ENCODE data around the gene NHERF2.

The NHERF2 gene

DNA sequence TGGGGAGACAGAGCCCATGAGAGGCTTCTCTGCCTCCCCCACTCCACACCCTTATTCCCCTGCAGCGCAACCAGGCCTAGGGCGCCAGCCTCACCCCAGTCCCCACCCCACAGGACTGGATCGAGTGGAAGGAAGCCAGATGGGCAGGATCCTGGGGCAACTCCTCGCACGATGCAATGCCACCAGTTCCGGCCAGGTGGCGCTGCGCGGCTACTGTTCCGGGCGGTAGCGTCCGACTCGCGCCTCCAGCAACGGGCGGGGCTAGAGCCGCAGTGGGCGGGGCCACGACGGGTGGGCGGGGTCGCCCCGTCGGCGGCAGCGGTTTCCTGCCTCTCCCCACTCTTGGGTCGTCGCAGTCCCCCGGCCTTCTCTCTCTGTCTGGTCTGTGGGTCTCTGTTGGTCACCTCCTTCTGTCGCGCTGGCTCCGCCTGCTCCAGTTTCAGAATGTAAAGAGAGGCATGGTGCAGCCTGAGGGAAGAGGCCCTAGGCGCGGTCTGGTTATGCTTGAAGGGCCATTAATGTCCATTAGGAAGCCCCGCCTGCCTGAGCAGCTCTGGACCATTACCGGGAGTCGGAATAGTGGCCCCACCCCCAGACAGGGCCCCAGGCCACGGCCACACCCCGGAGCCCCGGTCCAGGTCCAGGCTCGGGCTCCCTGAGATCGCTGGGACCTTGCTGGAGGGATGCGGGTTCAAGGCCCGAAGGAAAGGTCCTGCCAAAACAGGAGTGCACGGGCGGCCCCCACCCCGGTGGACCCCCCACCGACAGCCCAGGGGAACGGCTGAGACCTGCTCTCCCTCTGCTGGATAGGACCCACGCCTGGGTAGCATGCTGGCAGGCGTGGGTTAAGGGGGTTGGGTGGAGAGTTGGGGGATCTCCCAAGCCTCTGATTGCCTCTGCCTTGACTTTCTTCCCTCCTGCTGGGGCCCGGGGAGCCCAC is 3.3 kb upstream of the NHERF2 start:
- TF ChIP-seq GATA3 (IDR thresholded peaks at IDR 0.05; ENCODE audit: low read depth, low read length) (no peak), GATA2 (IDR thresholded peaks at IDR 0.05; ENCODE audit: low read depth, low read length) (no peak)

DNA sequence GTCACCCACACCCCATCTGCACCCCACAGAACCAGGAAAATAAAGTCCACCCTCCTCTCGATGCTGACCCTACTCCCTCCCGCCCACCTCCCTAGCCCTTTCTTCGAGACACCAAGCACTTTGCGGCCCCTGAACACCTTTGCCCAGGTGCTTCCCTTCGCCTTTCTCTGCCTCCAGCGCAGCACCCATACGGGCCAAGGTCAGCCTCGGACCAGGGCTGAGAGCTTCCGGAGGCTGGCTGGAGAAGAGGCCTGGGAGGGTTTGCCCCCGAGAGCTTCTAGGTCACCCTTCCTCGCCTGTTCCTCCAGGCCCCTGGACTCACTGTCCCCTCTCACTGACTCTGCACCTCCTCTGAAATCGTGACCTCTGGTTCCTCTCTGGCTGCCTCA is 2.7 kb upstream of the NHERF2 start:
- no peak for TF ChIP-seq GATA2 (IDR thresholded peaks at IDR 0.05; ENCODE audit: low read depth, low read length)
- TF ChIP-seq GATA3 (IDR thresholded peaks at IDR 0.05; ENCODE audit: low read depth, low read length) = no peak

DNA sequence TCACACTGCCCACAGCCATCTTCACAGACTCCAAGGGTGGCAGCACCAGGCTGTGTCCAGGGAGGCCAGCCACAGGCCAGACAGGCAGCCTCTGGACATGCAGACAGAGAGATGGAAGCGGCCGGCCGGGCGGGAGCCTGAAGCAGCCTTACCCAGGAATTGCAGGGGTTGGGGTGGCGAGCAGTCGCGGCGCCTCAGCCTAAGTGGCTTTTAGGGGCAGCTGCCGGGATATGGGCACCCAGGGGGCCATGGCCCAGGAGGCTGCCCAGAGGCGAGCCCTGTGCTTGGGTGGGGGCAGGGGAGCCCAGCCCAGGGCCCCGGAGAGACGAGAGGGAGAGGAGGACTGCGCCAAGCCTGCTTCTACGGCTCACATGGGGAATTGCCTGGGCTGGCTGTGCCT is 1.5 kb upstream of the NHERF2 start:
- TF ChIP-seq GATA2 (IDR thresholded peaks at IDR 0.05; ENCODE audit: low read depth, low read length) = no peak
- no peak for TF ChIP-seq GATA3 (IDR thresholded peaks at IDR 0.05; ENCODE audit: low read depth, low read length)

DNA sequence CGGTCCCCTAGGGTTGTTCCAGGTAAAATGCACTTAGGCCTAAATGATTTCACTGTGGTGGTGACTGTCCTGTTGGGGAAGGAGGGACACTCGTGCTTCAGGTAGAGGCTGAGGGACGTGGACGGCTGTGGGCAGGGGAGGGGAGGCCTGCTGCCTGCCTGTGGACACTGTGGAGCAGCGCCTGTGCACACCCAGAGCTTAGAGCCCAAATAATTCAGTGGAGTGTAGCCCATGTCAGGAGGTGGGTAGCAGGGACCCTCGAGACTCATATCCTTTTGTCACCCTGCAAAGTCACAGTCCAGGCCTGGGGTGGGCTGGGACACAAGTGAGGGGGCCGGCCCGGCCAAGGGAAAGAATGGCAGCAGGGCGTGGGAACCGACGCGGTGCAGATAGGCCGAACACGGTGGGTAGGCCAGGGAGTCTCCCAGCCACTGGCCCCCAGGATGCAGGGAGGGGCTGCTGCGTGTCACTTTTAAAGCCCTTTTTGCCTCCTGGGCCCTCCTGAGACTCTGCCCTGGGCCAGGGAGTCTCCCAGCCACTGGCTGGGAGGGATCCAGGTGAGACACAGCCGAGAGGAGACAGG is 733 bp upstream of the NHERF2 start:
- TF ChIP-seq GATA3 (IDR thresholded peaks at IDR 0.05; ENCODE audit: low read depth, low read length) (no peak), GATA2 (IDR thresholded peaks at IDR 0.05; ENCODE audit: low read depth, low read length) (no peak)

DNA sequence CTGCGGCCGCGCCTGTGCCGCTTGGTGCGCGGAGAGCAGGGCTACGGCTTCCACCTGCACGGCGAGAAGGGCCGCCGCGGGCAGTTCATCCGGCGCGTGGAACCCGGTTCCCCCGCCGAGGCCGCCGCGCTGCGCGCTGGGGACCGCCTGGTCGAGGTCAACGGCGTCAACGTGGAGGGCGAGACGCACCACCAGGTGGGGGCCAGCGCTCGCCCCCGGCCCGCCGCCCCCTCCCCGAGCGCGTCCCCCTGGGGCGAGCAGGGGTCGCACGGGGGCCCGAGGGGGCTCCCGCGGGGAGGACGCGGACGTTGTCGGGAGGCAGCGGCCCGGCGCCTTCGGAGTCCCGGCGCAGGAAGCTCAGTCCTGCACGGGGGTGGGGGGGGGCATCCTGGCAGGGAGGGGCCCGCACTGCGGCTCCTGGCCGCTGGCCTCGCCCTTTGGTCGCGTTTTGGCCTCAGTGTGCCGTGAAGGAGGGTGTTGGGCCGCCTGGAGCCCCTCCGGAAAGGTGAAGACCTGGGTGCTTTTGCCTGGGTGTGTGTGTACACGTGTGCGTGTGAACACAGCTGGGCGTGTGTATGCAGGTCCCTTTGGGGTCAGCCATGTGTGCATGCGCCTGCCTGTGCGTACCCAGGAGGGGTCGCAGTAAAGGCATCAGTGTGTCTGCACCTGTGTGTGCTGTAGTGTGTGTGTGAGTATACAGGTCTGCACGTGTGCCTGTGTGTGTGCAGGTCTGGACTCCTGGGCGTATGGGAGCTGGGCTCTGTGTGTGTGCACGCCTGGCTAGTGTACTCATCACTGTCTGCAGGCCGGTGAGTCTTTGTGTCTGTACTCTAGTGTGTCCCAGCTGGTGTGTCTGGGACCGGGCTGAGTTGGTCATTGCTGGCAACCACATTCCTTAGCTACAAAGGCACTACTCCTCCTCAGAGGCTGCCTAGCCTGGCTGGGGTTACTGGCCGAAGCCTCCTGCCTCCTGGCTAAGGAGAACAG is 615 bp downstream of the NHERF2 start:
- TF ChIP-seq GATA2 (IDR thresholded peaks at IDR 0.05; ENCODE audit: low read depth, low read length) = no peak

DNA sequence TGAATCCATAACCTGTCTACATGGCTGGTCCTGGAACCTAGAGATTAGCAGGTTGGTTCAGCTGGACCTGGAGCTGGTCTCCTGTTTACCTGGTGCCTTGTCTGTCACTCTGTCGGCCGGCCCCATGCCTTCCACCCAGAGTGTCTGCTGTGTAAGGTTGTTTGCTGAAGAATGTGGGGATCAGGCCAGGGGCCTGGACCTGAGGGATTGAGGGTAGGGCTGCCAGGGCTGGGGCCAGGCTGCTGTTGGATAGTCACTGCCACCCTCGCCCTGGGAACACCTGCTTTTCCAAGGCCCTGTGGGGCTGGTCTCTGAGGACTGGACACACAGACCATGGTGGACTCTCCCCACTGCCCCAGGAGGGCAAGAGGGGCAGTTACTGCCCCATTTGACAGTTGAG is 1.4 kb downstream of the NHERF2 start:
- no peak for TF ChIP-seq GATA2 (IDR thresholded peaks at IDR 0.05; ENCODE audit: low read depth, low read length)
- no peak for TF ChIP-seq GATA3 (IDR thresholded peaks at IDR 0.05; ENCODE audit: low read depth, low read length)

DNA sequence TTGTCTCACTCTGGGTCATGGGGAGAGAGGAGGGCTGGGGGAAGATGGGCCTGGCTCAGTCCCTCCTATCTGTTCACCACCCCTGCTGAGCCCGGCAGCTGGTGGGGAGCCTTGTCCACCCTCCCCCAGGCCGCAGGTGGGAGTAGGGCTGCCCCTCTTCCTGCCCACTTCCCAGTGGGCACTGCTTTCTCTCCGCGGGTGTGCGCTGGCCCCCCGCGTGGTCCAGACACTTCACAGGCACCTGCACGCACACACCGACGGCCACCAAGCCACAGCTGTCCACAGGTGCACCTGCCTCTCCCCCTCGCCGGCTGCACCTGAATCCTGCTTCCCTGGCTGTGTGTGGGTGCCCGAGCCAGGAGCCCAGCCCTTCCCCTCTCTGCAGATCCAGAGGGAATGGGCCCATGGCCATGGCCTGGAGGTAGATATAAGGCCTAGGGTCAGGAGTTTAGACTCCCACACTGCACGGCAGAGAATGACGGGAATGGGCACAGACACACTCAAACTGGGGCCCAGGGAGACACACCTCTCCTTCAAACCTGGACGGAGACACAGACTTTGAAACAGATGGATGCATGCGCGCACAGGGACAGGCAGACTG is 2.0 kb downstream of the NHERF2 start:
- TF ChIP-seq GATA2 (IDR thresholded peaks at IDR 0.05; ENCODE audit: low read depth, low read length) = no peak
- no peak for TF ChIP-seq GATA3 (IDR thresholded peaks at IDR 0.05; ENCODE audit: low read depth, low read length)

DNA sequence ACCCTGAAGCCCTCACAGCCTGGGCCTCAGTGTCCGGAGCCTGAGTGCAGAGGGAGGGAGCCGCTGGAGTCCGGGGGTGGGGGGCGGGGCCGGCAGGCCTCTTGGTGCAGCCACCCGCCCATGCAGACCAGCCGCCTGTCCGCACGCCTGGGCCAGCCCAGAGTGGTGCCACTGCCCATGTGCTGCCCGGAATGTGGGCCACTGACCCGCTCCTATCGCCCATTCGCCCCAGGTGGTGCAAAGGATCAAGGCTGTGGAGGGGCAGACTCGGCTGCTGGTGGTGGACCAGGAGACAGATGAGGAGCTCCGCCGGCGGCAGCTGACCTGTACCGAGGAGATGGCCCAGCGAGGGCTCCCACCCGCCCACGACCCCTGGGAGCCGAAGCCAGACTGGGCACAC is 2.6 kb downstream of the NHERF2 start:
- no peak for TF ChIP-seq GATA3 (IDR thresholded peaks at IDR 0.05; ENCODE audit: low read depth, low read length)
- no peak for TF ChIP-seq GATA2 (IDR thresholded peaks at IDR 0.05; ENCODE audit: low read depth, low read length)

DNA sequence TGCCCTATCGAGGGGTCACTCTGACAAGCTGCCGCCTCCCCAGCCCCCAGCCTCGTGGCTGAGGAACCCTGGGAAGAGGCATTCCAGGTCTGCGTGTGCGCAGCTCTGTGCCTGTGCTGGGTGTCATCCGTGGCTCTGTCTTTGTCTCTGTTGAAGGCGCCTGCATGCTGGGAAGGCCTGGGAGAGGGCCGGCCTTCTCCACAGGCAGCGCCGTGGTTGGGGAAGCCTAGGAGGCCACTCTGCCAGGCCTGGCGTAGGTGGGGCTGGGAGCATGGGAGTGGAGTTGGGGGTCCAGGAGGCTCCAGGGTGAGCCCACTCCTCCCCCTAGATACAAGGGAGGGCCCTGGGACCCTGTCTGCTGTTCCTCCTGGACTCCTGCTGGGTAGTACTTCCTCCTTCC is 3.3 kb downstream of the NHERF2 start:
- TF ChIP-seq GATA2 (IDR thresholded peaks at IDR 0.05; ENCODE audit: low read depth, low read length) (no peak), GATA3 (IDR thresholded peaks at IDR 0.05; ENCODE audit: low read depth, low read length) (no peak)

DNA sequence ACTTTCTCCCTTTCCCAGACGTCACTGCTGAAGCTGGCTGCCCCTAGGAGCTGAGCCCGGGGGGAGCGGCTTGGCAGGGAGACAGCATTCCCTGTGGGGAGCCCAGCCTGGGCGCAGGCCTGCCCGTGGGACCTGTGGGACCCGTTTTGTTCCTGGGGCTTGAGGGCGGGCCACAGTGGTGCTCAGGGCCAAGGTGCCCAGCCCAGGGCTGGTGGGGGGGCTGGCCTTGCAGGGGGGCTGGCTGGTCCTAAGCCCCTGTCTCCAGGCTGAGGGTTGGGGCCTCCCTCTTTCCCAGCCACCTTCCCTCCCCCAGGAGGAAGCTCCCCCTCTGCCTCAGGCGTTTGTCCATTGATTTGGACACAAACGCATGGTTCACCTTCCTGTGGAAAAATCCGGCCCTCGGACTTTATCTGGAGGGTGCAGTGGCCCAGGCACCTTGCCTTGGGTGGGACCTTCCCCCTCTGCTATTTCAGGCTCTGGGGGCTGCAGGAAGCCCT is 4.4 kb downstream of the NHERF2 start:
- TF ChIP-seq GATA2 (IDR thresholded peaks at IDR 0.05; ENCODE audit: low read depth, low read length) = no peak
- no peak for TF ChIP-seq GATA3 (IDR thresholded peaks at IDR 0.05; ENCODE audit: low read depth, low read length)

DNA sequence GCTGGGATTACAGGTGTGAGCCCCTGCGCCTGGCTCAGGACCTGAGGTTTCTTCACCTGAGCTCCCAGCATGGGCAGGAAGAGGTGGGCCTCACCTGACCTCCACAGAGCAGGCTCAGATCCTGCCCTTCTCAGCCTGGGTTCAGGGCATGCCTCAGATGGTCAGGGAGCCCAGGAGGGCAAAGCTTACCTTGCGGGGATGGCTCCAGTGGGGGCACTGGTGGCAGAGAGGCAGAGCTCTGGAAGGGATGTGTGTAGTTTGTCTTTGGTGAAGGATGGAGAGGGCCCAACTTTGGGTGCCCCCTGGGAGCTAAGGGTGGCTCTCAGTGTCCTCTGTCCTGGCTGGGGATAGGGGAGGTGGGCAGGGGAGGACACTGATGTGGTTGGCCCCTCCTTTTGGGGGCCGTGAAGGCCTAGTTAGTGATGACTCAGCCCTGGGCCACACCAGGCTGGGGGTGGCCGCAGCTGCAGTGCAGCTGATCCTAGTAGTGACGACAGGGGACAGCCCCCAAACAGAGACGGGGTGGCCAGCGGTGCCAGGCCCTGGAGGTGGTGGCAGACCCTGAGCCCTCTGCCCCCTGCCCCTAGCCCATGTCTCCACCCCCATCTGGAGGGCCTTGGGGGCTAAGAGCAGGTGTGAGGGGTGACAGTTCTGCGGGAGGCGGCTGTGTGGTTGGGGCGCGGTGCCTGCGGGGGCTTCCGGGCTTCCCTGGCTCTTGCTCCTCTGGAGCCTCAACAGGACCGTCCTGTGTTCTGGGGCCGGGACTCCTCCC is 5.8 kb downstream of the NHERF2 start:
- TF ChIP-seq GATA2 (IDR thresholded peaks at IDR 0.05; ENCODE audit: low read depth, low read length) (no peak), GATA3 (IDR thresholded peaks at IDR 0.05; ENCODE audit: low read depth, low read length) (no peak)

DNA sequence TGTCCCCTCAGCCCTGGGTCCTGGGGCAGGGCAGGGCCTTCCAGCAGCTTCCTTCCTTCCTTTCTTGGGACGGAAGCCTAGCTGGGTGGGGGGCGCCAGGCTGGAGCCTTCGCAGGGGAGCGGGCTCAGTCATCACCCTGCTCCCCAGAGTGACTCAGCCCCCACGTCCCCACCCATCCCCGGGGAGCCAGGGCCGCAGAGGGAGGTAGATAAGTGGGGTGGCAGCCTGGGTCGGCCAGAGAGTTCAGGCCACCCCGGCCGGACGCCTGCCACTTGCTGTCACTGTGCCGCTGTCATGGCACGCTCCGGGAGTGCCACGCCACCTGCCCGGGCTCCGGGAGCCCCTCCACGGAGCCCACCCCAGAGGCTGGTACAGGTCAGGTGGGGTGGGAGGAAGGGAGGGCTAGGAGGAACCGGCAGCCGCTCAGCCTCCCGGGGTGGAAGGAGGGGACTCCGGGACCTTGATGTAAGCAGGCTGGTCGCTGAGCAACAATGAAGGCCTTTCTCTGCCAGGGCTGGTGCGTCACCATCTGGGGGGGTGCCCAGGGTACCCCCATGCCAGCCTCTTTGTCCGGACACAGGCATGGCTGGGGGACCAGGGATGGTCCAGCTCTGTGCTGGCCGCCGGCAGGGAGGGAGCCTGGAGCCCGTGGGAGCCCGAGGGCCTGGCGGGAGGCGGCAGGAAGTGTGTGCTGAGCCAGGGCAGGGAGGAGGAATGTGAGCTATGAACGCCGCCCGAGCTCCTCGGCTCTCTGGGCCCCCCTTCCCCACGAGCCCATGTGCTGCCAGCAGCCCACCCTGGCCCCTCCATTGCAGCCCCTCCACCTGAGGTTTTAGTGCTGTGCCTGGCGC is 6.6 kb downstream of the NHERF2 start:
- TF ChIP-seq GATA3 (IDR thresholded peaks at IDR 0.05; ENCODE audit: low read depth, low read length) (no peak), GATA2 (IDR thresholded peaks at IDR 0.05; ENCODE audit: low read depth, low read length) (no peak)

Measured in SH-SY5Y (cell line).